Upper lobe of right lung (tissue), 1 donor: ENCODE results near the gene R3HDM2. TPM values are rescaled to one million over a fixed set of nuclear protein-coding genes. Genes with fewer than 3 reads are reported as not detected.
A peak's percentile ranks its signal among the peaks of the same experiment; 100 is the strongest.

ENCODE experiments used
- ATAC-seq: fragments of 200-7000 bp; cut with Tn5 transposase; one replicate; pipeline ENCODE4 v1.9.1; 2020; ENCODE audit warnings: mild to moderate bottlenecking, moderate library complexity
- DNase-seq: peaks from one replicate; pipeline ENCODE4 v3.0.0-alpha.2; 2020
- H3K27ac ChIP-seq: fragments of 200-600 bp; one replicate; pipeline ENCODE4 v1.8.0; 2022
- H3K27me3 ChIP-seq: fragments of 200-600 bp; one replicate; pipeline ENCODE4 v1.8.0; 2022; ENCODE audit warnings: mild to moderate bottlenecking
- H3K36me3 ChIP-seq: fragments of 200-600 bp; one replicate; pipeline ENCODE4 v1.8.0; 2022
- H3K4me1 ChIP-seq: fragments of 200-600 bp; one replicate; pipeline ENCODE4 v1.8.0; 2022
- H3K4me3 ChIP-seq: fragments of 200-600 bp; one replicate; pipeline ENCODE4 v1.8.0; 2022; ENCODE audit warnings: mild to moderate bottlenecking
- H3K9me3 ChIP-seq: fragments of 200-600 bp; one replicate; pipeline ENCODE4 v1.8.0; 2022
- intact Hi-C: fragments of 100-400 bp; cut with DNase I; formaldehyde crosslinking; loops from one replicate; pipeline ENCODE4 v1.11.0; 2022
- total RNA-seq: library from RNA; stranded (reverse); fragmentation: NEBNext Ultra II Directional; extraction: Animal tissue kit (Norgen Biotek cat#: 25700); gene quantifications from one replicate; pipeline ENCODE4 v1.2.1, GENCODE V29; 2021
- TF ChIP-seq, protein P1 (sequence below): fragments of 200-600 bp; IDR thresholded peaks from one replicate; pipeline ENCODE4 v1.8.0; 2022; ENCODE audit warnings: antibody characterized with exemption
- donor health status: DM: no; HTN: yes; CAD: no; lungs with severe emphysema.

Gene R3HDM2
- total RNA-seq, 1 donor from 2014 or later: 81.0 TPM

- Histone ChIP-seq H3K9me3 (no peaks in the 10 kb centered on the region), H3K27me3 (peaks cover 33% of the 10 kb centered on the region), H3K4me1 (peaks cover 26% of the 10 kb centered on the region), H3K27ac (peak overlapping the region; percentile 77), H3K4me3 (peak overlapping the region; percentile 46), H3K36me3 (peaks cover 4% of the 10 kb centered on the region)
- no peak for DNase-seq
- intact Hi-C loops: no loop called here
- ATAC-seq: no peak
- TF ChIP-seq, protein P1, sequence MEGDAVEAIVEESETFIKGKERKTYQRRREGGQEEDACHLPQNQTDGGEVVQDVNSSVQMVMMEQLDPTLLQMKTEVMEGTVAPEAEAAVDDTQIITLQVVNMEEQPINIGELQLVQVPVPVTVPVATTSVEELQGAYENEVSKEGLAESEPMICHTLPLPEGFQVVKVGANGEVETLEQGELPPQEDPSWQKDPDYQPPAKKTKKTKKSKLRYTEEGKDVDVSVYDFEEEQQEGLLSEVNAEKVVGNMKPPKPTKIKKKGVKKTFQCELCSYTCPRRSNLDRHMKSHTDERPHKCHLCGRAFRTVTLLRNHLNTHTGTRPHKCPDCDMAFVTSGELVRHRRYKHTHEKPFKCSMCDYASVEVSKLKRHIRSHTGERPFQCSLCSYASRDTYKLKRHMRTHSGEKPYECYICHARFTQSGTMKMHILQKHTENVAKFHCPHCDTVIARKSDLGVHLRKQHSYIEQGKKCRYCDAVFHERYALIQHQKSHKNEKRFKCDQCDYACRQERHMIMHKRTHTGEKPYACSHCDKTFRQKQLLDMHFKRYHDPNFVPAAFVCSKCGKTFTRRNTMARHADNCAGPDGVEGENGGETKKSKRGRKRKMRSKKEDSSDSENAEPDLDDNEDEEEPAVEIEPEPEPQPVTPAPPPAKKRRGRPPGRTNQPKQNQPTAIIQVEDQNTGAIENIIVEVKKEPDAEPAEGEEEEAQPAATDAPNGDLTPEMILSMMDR: no peak
Measured at GRCh38 chr12:57476993-57477709, 46.3 kb upstream of the R3HDM2 start.

DNA sequence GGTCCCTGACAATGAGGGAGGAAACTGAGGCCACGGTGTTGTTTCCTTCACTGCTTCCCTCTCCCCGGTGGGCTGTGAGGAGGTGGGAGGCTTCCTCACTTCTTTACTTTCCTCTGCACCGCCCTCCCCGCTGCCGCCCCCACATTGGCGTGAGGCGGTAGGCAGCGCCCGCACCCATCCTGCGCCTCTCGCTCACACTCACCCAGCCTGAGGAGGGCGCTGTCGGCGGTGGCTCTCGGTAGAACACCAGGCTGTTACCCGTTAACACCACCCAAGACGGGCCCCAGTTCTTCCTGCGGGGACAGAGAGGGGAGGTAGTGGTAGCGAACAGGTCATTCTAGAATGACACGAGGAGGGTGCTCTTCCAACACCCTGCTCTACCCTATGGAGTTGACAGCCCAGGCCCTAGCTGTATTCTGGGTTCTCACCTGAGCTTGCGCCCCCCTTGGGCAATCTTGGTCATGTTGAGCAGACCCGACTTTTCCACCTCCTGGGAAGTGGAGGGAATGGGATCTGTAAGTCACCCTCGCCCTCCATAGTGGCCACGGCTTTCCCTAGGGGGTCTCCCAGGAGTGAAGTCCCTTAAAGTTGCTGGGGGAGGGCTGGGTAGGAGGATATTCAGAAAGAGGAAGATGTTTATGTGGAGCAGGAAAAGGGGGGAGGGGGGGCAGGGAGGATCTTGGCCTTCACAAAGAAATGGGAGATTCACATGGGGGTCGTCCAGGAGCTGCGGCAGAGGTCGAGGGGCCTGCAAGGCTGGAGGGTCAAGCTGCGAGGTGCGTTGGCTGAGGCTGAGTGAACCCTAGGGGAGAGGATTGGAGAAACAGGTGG is 45.5 kb upstream of the R3HDM2 start:
- Histone ChIP-seq H3K4me1 (peaks cover 26% of the 10 kb centered on the region), H3K36me3 (peaks cover 4% of the 10 kb centered on the region), H3K4me3 (peak overlapping the region; percentile 46), H3K27ac (peak overlapping the region; percentile 60), H3K27me3 (peaks cover 41% of the 10 kb centered on the region), H3K9me3 (no peaks in the 10 kb centered on the region)
- DNase-seq (peak; percentile 78), ATAC-seq (peak; percentile 65)
- TF ChIP-seq, protein P1: peak; percentile 36
- intact Hi-C loops: no loop called here

GRCh38 chr12:57475271-57476161 is 44.7 kb upstream of the R3HDM2 start:
- Histone ChIP-seq H3K36me3 (peaks cover 4% of the 10 kb centered on the region), H3K4me3 (peak overlapping the region; percentile 46), H3K4me1 (peaks cover 26% of the 10 kb centered on the region), H3K9me3 (no peaks in the 10 kb centered on the region), H3K27me3 (peaks cover 42% of the 10 kb centered on the region), H3K27ac (no peak overlapping the region)
- DNase-seq: peak; percentile 71
- peak; percentile 32 for ATAC-seq
- TF ChIP-seq, protein P1: no peak
- intact Hi-C loops: no loop called here

- ATAC-seq: no peak
- no peaks in the 10 kb centered on the region for H3K9me3 ChIP-seq
- H3K36me3 ChIP-seq: peaks cover 4% of the 10 kb centered on the region
- peaks cover 26% of the 10 kb centered on the region for H3K4me1 ChIP-seq
- intact Hi-C loops: no loop called here
- H3K27me3 ChIP-seq: peaks cover 42% of the 10 kb centered on the region
- TF ChIP-seq, protein P1: no peak
- H3K4me3 ChIP-seq: no peak overlapping the region
- DNase-seq: no peak
- no peak overlapping the region for H3K27ac ChIP-seq
Measured at GRCh38 chr12:57474862-57475261, 44.0 kb upstream of the R3HDM2 start.

- H3K4me1 ChIP-seq: peaks cover 26% of the 10 kb centered on the region
- TF ChIP-seq, protein P1: no peak
- H3K4me3 ChIP-seq: no peak overlapping the region
- H3K27ac ChIP-seq: no peak overlapping the region
- H3K36me3 ChIP-seq: peaks cover 4% of the 10 kb centered on the region
- DNase-seq (no peak), ATAC-seq (no peak)
- peaks cover 42% of the 10 kb centered on the region for H3K27me3 ChIP-seq
- no peaks in the 10 kb centered on the region for H3K9me3 ChIP-seq
- intact Hi-C loops: no loop called here
Measured at GRCh38 chr12:57474430-57474829, 43.6 kb upstream of the R3HDM2 start.
